Stomach (tissue), 9 donors: ENCODE data around the gene PBXIP1. TPM values are rescaled to one million over a fixed set of nuclear protein-coding genes. Genes with fewer than 3 reads are reported as not detected.

Source experiments
- DNase-seq, 2 donors: peaks; one replicate each; pipeline versions ENCODE4 v3.0.0 to v3.0.0-alpha.2; 2013 to 2019
- H3K27ac ChIP-seq, 5 donors: fragments of 200-600 bp in 4 of 5; sonication (generic) in 4 of 5; one replicate each; pipeline ENCODE4 v1.5.1; 2013 to 2019; ENCODE audit warnings: mild to moderate bottlenecking in 1 of 5, moderate library complexity in 1 of 5
- H3K27me3 ChIP-seq, 3 donors: fragments of 200-600 bp; sonication (generic); one replicate each; pipeline ENCODE4 v1.5.1; 2017 to 2019; ENCODE audit warnings: mixed run types in 1 of 3
- H3K36me3 ChIP-seq, 4 donors: fragments of 200-600 bp; sonication (generic); 1 replicate in 3 of 4; 2 replicates in 1 of 4; pipeline ENCODE4 v1.5.1; 2016 to 2019
- H3K4me1 ChIP-seq, 4 donors: fragments of 200-600 bp; sonication (generic); one replicate each; pipeline ENCODE4 v1.5.1; 2016 to 2019
- H3K4me3 ChIP-seq, 4 donors: fragments of 200-600 bp; sonication (generic) in 3 of 4; one replicate each; pipeline ENCODE4 v1.5.1; 2016 to 2019; ENCODE audit warnings: mild to moderate bottlenecking in 1 of 4
- H3K9me3 ChIP-seq, 4 donors: fragments of 200-600 bp; sonication (generic); one replicate each; pipeline ENCODE4 v1.5.1; 2016 to 2019
- CTCF ChIP-seq, 7 experiments: fragments of 450-650 bp in 4 of 7; fragments of 200-600 bp in 3 of 7; sonication (generic) in 3 of 7; IDR thresholded peaks; one replicate each; pipeline ENCODE4 v1.5.1; 2016 to 2019; ENCODE audit warnings: antibody characterized with exemption in 7 of 7, control low read depth in 2 of 7, mild to moderate bottlenecking in 1 of 7
- EP300 ChIP-seq: sonication (generic); formaldehyde crosslinking; IDR thresholded peaks from one replicate; pipeline ENCODE4 v1.6.1; 2017; ENCODE audit warnings: antibody characterized with exemption
- POLR2A ChIP-seq, 4 donors: fragments of 450-650 bp; IDR thresholded peaks; one replicate each; pipeline ENCODE4 v1.6.1; 2016; ENCODE audit warnings: antibody characterized with exemption in 4 of 4, control low read depth in 2 of 4, mild to moderate bottlenecking in 1 of 4, moderate library complexity in 1 of 4
- POLR2AphosphoS5 ChIP-seq, 3 donors: sonication (generic); formaldehyde crosslinking; IDR thresholded peaks; one replicate each; pipeline ENCODE4 v1.6.1; 2016; ENCODE audit warnings: antibody characterized with exemption in 3 of 3
- WGBS, 5 donors: extraction: QIAGEN DNeasy Blood & Tissue Kit in 3 of 5; methylation state at CpG; one replicate each; pipeline versions ENCODE4 v1.1.5 to v1.1.7; 2013 to 2018; 5-methylcytosine and 5-hydroxymethylcytosine counted together
- intact Hi-C: fragments of 100-400 bp; cut with DNase I; formaldehyde crosslinking; loops from one replicate; pipeline ENCODE4 v1.15.1; 2023; ENCODE audit warnings: low total_unique reads
- polyA plus RNA-seq, 3 donors: library from polyadenylated mRNA; stranded (reverse); fragments of 200-250 nt; gene quantifications; one replicate each; pipeline ENCODE4 v1.2.3, GENCODE V29; 2013
- total RNA-seq, 5 donors: library from RNA; depleted of rRNA; stranded (reverse); fragments of >200 nt; gene quantifications; one replicate each; pipeline versions ENCODE4 v1.1.0 to v1.2.3, GENCODE V29; 2014 to 2016
- donor health status: healthy with polysubstance abuse.
- donor health status: Bipolar disorder and iron deficiency.
- donor health status: healthy.

PBXIP1 gene
- total and polyA plus RNA-seq, 8 donors = 19.7 to 123 (median 71.7) TPM

- Histone ChIP-seq H3K27ac (peak overlapping the region; percentile 89 to 100 (median 99)), H3K27me3 (no peaks in the 10 kb centered on the region), H3K9me3 (no peaks in the 10 kb centered on the region), H3K4me3 (peak overlapping the region; percentile 64 to 70 (median 68)), H3K4me1 (peaks cover 30 to 45% (median 38%) of the 10 kb centered on the region in 4 donors), H3K36me3 (peaks cover 0 to 20% (median 14%) of the 10 kb centered on the region in 4 donors)
- peak; percentile 55 to 83 for DNase-seq
- intact Hi-C loops = no loop called here
- TF ChIP-seq POLR2AphosphoS5 (IDR thresholded peaks at IDR 0.05) = no peak
- no peak for TF ChIP-seq CTCF (IDR thresholded peaks at IDR 0.05)
- TF ChIP-seq EP300 = no peak
- TF ChIP-seq POLR2A (IDR thresholded peaks at IDR 0.05) = no peak
- 0 to 1% (median 1%) methylated on average over 24 of the region's 24 CpGs for WGBS, 5 donors
Observed at GRCh38 chr1:154975409-154976059, 19.6 kb upstream of the PBXIP1 start.

GRCh38 chr1:154974808-154975408, 19.0 kb upstream of the PBXIP1 start:
- Histone ChIP-seq H3K4me3 (peak overlapping the region; percentile 64 to 70 (median 68)), H3K27ac (peak overlapping the region; percentile 89 to 100 (median 99)), H3K36me3 (peaks cover 0 to 18% (median 14%) of the 10 kb centered on the region in 4 donors), H3K27me3 (no peaks in the 10 kb centered on the region), H3K4me1 (peaks cover 37 to 52% (median 45%) of the 10 kb centered on the region in 4 donors), H3K9me3 (no peaks in the 10 kb centered on the region)
- peak; percentile 94 to 99 for DNase-seq
- WGBS, 5 donors = 0 to 2% (median 0%) methylated on average over 30 of the region's 30 CpGs
- intact Hi-C loops = no loop called here
- TF ChIP-seq CTCF (IDR thresholded peaks at IDR 0.05) (no peak), POLR2AphosphoS5 (IDR thresholded peaks at IDR 0.05) (peak; percentile 62 to 77 (median 65)), POLR2A (IDR thresholded peaks at IDR 0.05) (peak in 1 of 4 donors; percentile 69), EP300 (no peak)

- DNase-seq = peak; percentile 96 to 100
- Histone ChIP-seq H3K27me3 (no peaks in the 10 kb centered on the region), H3K27ac (peak within 1 kb of the TSS; percentile 96 to 100 (median 99)), H3K4me1 (peaks cover 43 to 58% (median 51%) of the 10 kb centered on the region in 4 donors), H3K9me3 (no peaks in the 10 kb centered on the region), H3K36me3 (peaks cover 0 to 17% (median 12%) of the 10 kb centered on the region in 4 donors), H3K4me3 (peak within 1 kb of the TSS; percentile 64 to 70 (median 68))
- 0 to 1% (median 1%) methylated on average over 47 of the region's 47 CpGs for WGBS, 5 donors
- TF ChIP-seq POLR2A (IDR thresholded peaks at IDR 0.05) (peak in 2 of 4 donors; percentile 53 to 64), POLR2AphosphoS5 (IDR thresholded peaks at IDR 0.05) (peak; percentile 82 to 87 (median 87)), CTCF (IDR thresholded peaks at IDR 0.05) (no peak), EP300 (no peak)
- intact Hi-C loops = no loop called here
Observed at GRCh38 chr1:154974102-154974807, 18.4 kb upstream of the PBXIP1 start, which contains the start of gene CKS1B. Gene CKS1B, plus strand, starts transcription at chr1:154974681. Its CDS starts 65 bp downstream, at chr1:154974746.
